ENCODE measurements around the gene TTC29.
"Not testable (repeated sequence)": the region's sequence is repeated elsewhere in the genome, so short reads cannot be mapped to it uniquely, and the experiment has no call there.

Gene TTC29

DNA sequence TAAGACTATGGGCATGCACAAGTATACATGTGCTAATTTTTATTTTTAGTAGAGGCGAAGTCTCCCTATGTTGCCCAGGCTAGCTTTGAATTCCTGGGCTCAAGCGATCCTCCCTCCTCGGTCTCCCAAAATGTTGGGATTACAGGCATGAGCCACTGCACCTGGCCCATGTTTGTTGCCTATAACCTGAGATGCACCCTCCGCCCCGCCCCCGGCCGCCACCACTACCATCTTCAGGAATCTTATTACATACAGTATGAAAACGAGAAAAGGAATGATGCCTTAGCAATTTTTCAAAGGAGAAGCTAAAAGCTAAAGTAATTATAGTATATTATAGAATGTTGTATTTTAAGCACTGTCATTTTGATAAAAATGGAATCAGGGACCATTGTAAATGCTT, 245.8 kb downstream of the TTC29 start:
- no peak for DNase-seq (ENCODE audit: low spot score)

DNA sequence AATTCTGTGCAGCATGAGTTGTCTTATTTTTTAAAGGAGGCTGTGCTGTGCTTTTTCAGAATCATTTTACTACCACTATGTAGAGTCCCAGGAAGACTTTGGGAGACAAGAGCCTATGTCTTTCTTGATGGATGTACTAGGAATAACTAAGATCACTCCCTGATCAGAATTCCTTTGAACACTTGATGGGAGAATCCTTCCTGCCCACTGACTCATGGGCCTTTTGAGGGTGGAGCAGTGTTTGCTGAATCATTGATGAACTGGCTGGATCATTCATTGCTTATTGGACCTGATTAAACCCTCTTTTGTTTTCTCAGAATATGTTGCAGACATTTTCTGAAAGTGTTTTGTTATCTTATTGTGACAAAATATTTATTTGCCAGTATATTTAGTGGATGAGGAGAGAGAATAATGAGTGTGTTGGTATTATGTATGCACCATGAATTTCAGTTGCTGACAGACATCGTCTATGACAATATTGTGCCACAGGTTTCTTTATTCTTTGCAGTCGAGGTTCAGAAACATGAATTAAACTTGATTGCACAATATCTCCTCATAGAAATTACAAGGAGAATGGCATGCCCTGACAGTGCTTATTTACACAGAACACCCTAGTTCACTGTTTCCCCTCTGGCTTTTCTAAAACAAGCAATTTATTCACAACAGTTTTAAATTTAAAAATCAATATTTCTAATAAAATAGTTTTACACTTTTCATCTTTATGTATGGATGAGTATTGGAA, 270.7 kb downstream of the TTC29 start:
- DNase-seq (ENCODE audit: low spot score), result no peak

DNA sequence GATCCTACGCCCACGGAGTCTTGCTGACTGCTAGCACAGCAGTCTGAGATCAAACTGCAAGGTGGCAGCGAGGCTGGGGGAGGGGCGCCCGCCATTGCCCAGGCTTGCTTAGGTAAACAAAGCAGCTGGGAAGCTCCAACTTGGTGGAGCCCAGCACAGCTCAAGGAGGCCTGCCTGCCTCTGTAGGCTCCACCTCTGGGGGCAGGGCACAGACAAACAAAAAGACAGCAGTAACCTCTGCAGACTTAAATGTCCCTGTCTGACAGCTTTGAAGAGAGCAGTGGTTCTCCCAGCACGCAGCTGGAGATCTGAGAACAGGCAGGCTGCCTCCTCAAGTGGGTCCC, 281.7 kb downstream of the TTC29 start:
- DNase-seq (ENCODE audit: low spot score), result not testable (repeated sequence)

DNA sequence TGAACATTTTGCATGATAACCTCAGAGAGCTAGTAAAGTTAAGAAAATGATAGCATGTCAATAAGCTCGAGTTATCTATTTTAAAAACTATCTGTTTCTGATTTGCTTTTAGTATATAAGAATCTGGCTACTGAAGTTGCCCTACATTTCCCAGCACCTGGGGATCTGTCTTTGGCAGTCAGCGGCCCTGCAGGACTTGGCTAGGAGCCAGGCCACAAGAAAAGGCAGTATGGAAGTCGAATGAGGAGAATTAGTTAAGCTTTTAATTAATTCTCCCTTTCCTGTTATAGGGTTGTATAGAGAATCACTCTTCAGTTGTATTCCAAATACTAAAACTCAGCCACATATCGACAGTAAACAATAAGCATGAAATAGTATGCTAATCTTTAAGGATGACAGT, 284.3 kb downstream of the TTC29 start:
- DNase-seq (ENCODE audit: low spot score), result no peak

Data from left forelimb (tissue), 1 donor.